Brain pericyte (primary cell): ENCODE measurements around the gene TOMM22.

Source experiments
- DNase-seq: peaks from one replicate; pipeline ENCODE4 v3.0.0-alpha.2; 2012; ENCODE audit warnings: low read depth, low spot score

The TOMM22 gene

GRCh38 chr22:38696606-38697424 lies 15.1 kb downstream of the TOMM22 start:
- no peak for DNase-seq

- no peak for DNase-seq
Observed at GRCh38 chr22:38697425-38698089, 15.8 kb downstream of the TOMM22 start.

DNA sequence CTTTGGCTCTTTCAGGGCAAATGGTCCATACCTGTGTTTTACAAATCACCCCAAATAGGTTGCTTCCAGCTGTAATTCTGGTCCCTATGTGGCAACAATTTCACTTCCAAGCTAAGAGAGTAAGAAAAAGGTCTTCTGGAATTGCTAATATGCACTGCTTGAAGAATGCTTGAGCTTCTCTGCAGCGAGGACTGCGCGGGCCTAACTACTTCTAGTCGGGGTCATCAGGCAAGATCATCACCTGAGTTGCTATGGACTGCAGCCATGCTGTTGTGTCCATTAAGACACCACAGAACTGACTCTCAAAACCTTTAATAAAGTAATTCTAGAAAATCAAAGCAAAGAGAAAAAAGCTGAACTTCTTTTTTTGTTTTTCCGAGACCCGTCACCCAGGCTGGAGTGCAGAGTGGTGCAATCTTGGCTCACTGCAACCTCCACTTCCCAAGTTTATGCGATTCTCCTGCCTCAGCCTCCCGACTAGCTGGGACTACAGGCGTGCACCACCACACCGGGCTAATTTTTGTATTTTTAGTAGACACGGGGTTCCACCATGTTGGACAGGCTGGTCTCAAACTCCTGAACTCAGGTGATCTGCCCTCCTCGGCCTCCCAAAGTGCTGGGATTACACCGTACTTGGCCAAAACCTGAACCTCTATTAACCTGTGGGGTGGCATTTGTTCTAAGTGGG lies 16.8 kb downstream of the TOMM22 start:
- no peak for DNase-seq

- DNase-seq = no peak
Observed at GRCh38 chr22:38699143-38699542, 17.4 kb downstream of the TOMM22 start.

DNA sequence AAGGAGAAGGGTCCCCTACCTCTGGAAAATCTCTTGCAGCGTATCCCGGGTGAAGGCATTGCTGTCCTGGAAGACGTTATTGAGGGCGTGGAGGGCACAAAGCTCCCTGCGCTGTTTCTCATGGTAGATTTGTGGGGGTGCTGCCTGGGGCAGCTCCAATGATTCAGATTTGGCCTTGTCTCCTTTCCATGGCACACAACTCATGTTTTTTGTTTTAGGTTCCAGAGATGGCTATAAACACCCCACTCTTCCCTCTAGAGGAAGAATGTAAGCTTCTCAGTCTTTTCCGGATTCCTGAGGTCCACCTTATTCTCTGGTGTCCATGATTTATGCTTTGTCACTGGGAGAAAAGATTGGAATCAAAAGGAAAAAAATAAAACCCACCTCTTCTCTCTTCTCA lies 18.0 kb downstream of the TOMM22 start:
- DNase-seq = no peak

GRCh38 chr22:38700270-38700788 lies 18.6 kb downstream of the TOMM22 start:
- no peak for DNase-seq

DNA sequence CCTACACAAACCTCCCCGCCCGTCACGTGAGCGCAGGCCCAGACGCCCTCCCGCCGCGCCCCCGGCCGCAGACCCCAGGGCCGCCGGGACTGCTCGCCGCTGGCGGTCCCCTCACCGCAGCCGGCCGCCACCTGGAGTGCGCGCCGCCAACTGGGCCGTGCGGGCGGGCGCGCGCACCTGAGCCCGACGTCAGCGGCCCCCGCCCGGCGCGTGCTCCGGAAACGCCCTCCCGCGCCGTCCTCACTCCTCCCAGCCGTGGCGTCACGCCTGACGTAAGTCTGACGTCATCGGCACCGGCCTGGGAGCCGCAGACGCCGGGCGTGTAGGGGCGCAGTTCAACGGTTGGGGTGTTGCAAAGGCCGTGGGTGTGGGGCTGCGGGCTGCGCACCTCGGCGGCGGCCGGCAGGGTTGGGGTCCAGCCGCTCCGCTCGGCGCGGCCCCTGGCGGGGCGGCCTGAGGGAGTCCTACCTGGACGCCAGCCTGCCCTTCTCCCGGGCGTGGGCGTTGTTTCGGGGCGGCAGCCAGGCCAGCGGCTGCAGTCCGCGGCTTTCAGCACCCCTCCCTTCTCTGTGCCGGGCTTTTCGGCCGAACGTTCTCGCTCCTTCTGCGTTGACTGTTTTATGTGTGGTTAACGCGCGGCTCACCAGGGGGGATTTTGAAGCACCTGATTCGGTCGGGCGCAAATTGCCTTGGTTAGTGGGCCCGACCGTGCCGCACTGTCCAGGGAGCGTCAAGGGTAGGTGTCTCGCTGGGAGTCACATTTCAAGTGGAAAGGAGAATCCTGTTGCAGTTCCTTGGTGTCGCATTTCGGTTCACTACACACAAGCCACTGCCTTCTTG lies 19.3 kb downstream of the TOMM22 start, which contains the start of gene JOSD1:
TSS of gene JOSD1 (minus strand) at position 155 of the 840 bp plus-strand sequence. CDS start 956 bp downstream, outside the sequence.
- DNase-seq = peak; percentile 74

GRCh38 chr22:38704654-38705234 lies 23.0 kb downstream of the TOMM22 start:
- no peak for DNase-seq

GRCh38 chr22:38705235-38706100 lies 23.7 kb downstream of the TOMM22 start, which contains the start of gene GTPBP1:
TSS of gene GTPBP1 (plus strand) at chr22:38705944. CDS start at chr22:38705956, 12 bp downstream.
- DNase-seq = peak; percentile 100

GRCh38 chr22:38706101-38706900 lies 24.5 kb downstream of the TOMM22 start:
- no peak for DNase-seq

DNA sequence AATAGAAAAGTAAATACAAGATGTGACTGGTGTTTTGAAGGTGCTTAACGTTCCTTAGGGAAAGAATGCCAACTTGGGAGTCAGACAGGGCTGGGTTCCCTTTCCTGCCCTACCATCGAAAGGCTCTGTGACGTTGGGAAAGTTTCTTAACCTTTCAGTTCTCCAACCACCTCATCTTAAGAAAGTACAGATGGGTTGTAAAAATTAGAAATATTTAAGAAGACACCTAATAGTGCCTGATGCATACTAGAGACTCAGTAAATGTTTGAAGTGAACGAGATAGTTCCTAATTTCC lies 25.1 kb downstream of the TOMM22 start:
- DNase-seq = no peak

- DNase-seq = no peak
Observed at GRCh38 chr22:38707346-38707745, 25.6 kb downstream of the TOMM22 start.

DNA sequence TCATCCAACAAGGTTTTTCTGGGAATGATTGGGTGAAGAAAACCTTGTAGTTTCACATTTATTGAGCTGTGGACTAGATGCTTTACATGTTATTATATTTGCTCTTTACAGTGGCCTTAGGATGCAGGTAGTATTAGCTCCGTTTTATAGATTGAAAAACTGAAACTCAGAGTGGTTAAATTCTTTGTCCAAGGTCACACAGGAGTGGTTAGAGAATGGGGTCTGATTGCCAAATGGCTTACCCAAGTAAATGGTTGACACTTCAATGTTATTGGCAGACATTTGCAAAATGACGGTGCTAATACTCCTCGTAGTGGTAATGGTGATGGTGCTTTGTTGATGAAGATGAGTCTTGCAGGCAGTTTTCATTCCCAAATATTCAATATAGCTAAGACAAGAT lies 26.2 kb downstream of the TOMM22 start:
- DNase-seq = no peak

- DNase-seq = no peak
Observed at GRCh38 chr22:38709306-38709705, 27.5 kb downstream of the TOMM22 start.

- no peak for DNase-seq
Observed at GRCh38 chr22:38710351-38710750, 28.6 kb downstream of the TOMM22 start.

- DNase-seq = no peak
Observed at GRCh38 chr22:38710866-38711265, 29.1 kb downstream of the TOMM22 start.

- DNase-seq = no peak
Observed at GRCh38 chr22:38712486-38713207, 30.9 kb downstream of the TOMM22 start.

GRCh38 chr22:38713921-38714320 lies 32.2 kb downstream of the TOMM22 start:
- DNase-seq = no peak
